ENCODE results near the gene HOXD11.
A peak's percentile ranks its signal among the peaks of the same experiment; 100 is the strongest.

The HOXD11 gene

GRCh38 chr2:176126929-176127773 lies 20.1 kb downstream of the HOXD11 start:
- TF ChIP-seq CTCF (IDR thresholded peaks at IDR 0.05; ENCODE audit: low read depth, low read length) (peak; percentile 84), EZH2phosphoT487 (IDR thresholded peaks at IDR 0.05; ENCODE audit: low read depth) (no peak)
- Histone ChIP-seq H3K27me3 (ENCODE audit: low read depth, low read length) (no peaks in the 10 kb centered on the region), H3K79me2 (ENCODE audit: low read length) (no peaks in the 10 kb centered on the region), H2AFZ (ENCODE audit: low read depth, low read length) (no peak overlapping the region), H3K36me3 (replicated peaks; ENCODE audit: low read depth, low read length) (no peaks in the 10 kb centered on the region), H3K9ac (ENCODE audit: low read length) (no peak overlapping the region), H3K27ac (ENCODE audit: low read length) (no peak overlapping the region), H3K4me3 (ENCODE audit: low read length) (peak overlapping the region; percentile 33), H4K20me1 (ENCODE audit: insufficient read depth, low read length) (no peaks in the 10 kb centered on the region), H3K4me1 (ENCODE audit: low read length) (no peaks in the 10 kb centered on the region), H3K4me2 (ENCODE audit: low read length) (peak overlapping the region; percentile 35), H3K9me3 (ENCODE audit: insufficient read depth, low read length) (no peaks in the 10 kb centered on the region)

GRCh38 chr2:176127774-176128072 lies 20.6 kb downstream of the HOXD11 start:
- no peaks in the 10 kb centered on the region for H3K4me1 ChIP-seq (ENCODE audit: low read length)
- no peak overlapping the region for H3K4me2 ChIP-seq (ENCODE audit: low read length)
- no peaks in the 10 kb centered on the region for H3K79me2 ChIP-seq (ENCODE audit: low read length)
- no peaks in the 10 kb centered on the region for H3K27me3 ChIP-seq (ENCODE audit: low read depth, low read length)
- TF ChIP-seq CTCF (IDR thresholded peaks at IDR 0.05; ENCODE audit: low read depth, low read length) (no peak), EZH2phosphoT487 (IDR thresholded peaks at IDR 0.05; ENCODE audit: low read depth) (no peak)
- no peak overlapping the region for H3K4me3 ChIP-seq (ENCODE audit: low read length)
- H3K36me3 ChIP-seq (replicated peaks; ENCODE audit: low read depth, low read length): no peaks in the 10 kb centered on the region
- no peaks in the 10 kb centered on the region for H4K20me1 ChIP-seq (ENCODE audit: insufficient read depth, low read length)
- no peak overlapping the region for H3K9ac ChIP-seq (ENCODE audit: low read length)
- H2AFZ ChIP-seq (ENCODE audit: low read depth, low read length): no peak overlapping the region
- no peak overlapping the region for H3K27ac ChIP-seq (ENCODE audit: low read length)
- no peaks in the 10 kb centered on the region for H3K9me3 ChIP-seq (ENCODE audit: insufficient read depth, low read length)

GRCh38 chr2:176128172-176128981 lies 21.3 kb downstream of the HOXD11 start:
- H3K9me3 ChIP-seq (ENCODE audit: insufficient read depth, low read length): no peaks in the 10 kb centered on the region
- no peak for TF ChIP-seq EZH2phosphoT487 (IDR thresholded peaks at IDR 0.05; ENCODE audit: low read depth)
- TF ChIP-seq CTCF (IDR thresholded peaks at IDR 0.05; ENCODE audit: low read depth, low read length): no peak
- H3K4me1 ChIP-seq (ENCODE audit: low read length): no peaks in the 10 kb centered on the region
- no peaks in the 10 kb centered on the region for H3K27me3 ChIP-seq (ENCODE audit: low read depth, low read length)
- no peak overlapping the region for H3K4me2 ChIP-seq (ENCODE audit: low read length)
- no peaks in the 10 kb centered on the region for H3K36me3 ChIP-seq (replicated peaks; ENCODE audit: low read depth, low read length)
- no peak overlapping the region for H2AFZ ChIP-seq (ENCODE audit: low read depth, low read length)
- H3K9ac ChIP-seq (ENCODE audit: low read length): no peak overlapping the region
- H3K27ac ChIP-seq (ENCODE audit: low read length): no peak overlapping the region
- H3K4me3 ChIP-seq (ENCODE audit: low read length): no peak overlapping the region
- no peaks in the 10 kb centered on the region for H4K20me1 ChIP-seq (ENCODE audit: insufficient read depth, low read length)
- H3K79me2 ChIP-seq (ENCODE audit: low read length): no peaks in the 10 kb centered on the region
